ENCODE data around the gene CDH9.

CDH9 gene

GRCh38 chr5:26889815-26890214, 148.6 kb downstream of the CDH9 start:
- Histone ChIP-seq H3K79me2 (ENCODE audit: control insufficient read depth, insufficient read depth, low read length, poor library complexity) (no peaks in the 10 kb centered on the region), H2BK120ac (ENCODE audit: insufficient read depth, low read length, poor library complexity) (no peak overlapping the region), H2AK5ac (ENCODE audit: low read length) (no peak overlapping the region), H4K12ac (ENCODE audit: low read depth, low read length) (no peak overlapping the region), H3K27ac (ENCODE audit: low read depth, low read length) (no peak overlapping the region), H3K27me3 (ENCODE audit: insufficient read depth, low read length) (no peaks in the 10 kb centered on the region), H3K79me1 (ENCODE audit: low read length) (no peaks in the 10 kb centered on the region), H4K91ac (ENCODE audit: low read depth, low read length) (no peak overlapping the region), H3K36me3 (ENCODE audit: control insufficient read depth in 1 of 2, insufficient read depth in 2 of 2, low read length in 2 of 2) (no peaks in the 10 kb centered on the region), H2BK5ac (ENCODE audit: low read depth, low read length, poor library complexity) (no peak overlapping the region), H3K4me3 (ENCODE audit: low read depth, low read length) (no peak overlapping the region), H3K9ac (ENCODE audit: low read length) (no peak overlapping the region), H2BK12ac (ENCODE audit: low read length) (no peak overlapping the region), H3K4ac (ENCODE audit: low read depth, low read length) (no peak overlapping the region), H3K9me3 (ENCODE audit: insufficient read depth, low read depth, low read length) (no peaks in the 10 kb centered on the region), H3K18ac (ENCODE audit: low read length) (no peak overlapping the region), H3K4me1 (ENCODE audit: control insufficient read depth in 1 of 2, insufficient read depth in 2 of 2, low read length in 2 of 2) (no peaks in the 10 kb centered on the region), H3K4me2 (ENCODE audit: low read length) (no peak overlapping the region), H2AFZ (ENCODE audit: insufficient read depth, low read length, poor library complexity) (no peak overlapping the region), H4K8ac (ENCODE audit: low read depth, low read length) (no peak overlapping the region), H3K23ac (ENCODE audit: low read length) (no peak overlapping the region), H3K14ac (ENCODE audit: low read length) (no peak overlapping the region)
- no peak for DNase-seq
- no CpG with 5 or more reads among the region's 3 CpGs for WGBS (ENCODE audit: extremely low coverage, insufficient coverage, insufficient read length)

- Histone ChIP-seq H3K4ac (ENCODE audit: low read depth, low read length) (no peak overlapping the region), H3K18ac (ENCODE audit: low read length) (no peak overlapping the region), H4K91ac (ENCODE audit: low read depth, low read length) (no peak overlapping the region), H2BK120ac (ENCODE audit: insufficient read depth, low read length, poor library complexity) (no peak overlapping the region), H2BK12ac (ENCODE audit: low read length) (no peak overlapping the region), H3K9me3 (ENCODE audit: insufficient read depth, low read depth, low read length) (no peaks in the 10 kb centered on the region), H3K4me2 (ENCODE audit: low read length) (no peak overlapping the region), H3K14ac (ENCODE audit: low read length) (no peak overlapping the region), H3K23ac (ENCODE audit: low read length) (no peak overlapping the region), H2AK5ac (ENCODE audit: low read length) (no peak overlapping the region), H3K4me3 (ENCODE audit: low read depth, low read length) (no peak overlapping the region), H4K8ac (ENCODE audit: low read depth, low read length) (no peak overlapping the region), H3K36me3 (ENCODE audit: control insufficient read depth in 1 of 2, insufficient read depth in 2 of 2, low read length in 2 of 2) (no peaks in the 10 kb centered on the region), H3K79me1 (ENCODE audit: low read length) (no peaks in the 10 kb centered on the region), H4K12ac (ENCODE audit: low read depth, low read length) (no peak overlapping the region), H3K27ac (ENCODE audit: low read depth, low read length) (no peak overlapping the region), H3K9ac (ENCODE audit: low read length) (no peak overlapping the region), H3K27me3 (ENCODE audit: insufficient read depth, low read length) (no peaks in the 10 kb centered on the region), H2BK5ac (ENCODE audit: low read depth, low read length, poor library complexity) (no peak overlapping the region), H2AFZ (ENCODE audit: insufficient read depth, low read length, poor library complexity) (no peak overlapping the region), H3K4me1 (ENCODE audit: control insufficient read depth in 1 of 2, insufficient read depth in 2 of 2, low read length in 2 of 2) (no peaks in the 10 kb centered on the region), H3K79me2 (ENCODE audit: control insufficient read depth, insufficient read depth, low read length, poor library complexity) (no peaks in the 10 kb centered on the region)
- WGBS (ENCODE audit: extremely low coverage, insufficient coverage, insufficient read length), result no CpG with 5 or more reads among the region's 2 CpGs
- DNase-seq, result no peak
These were observed 153.9 kb downstream of the CDH9 start for GRCh38 chr5:26884481-26884880.

GRCh38 chr5:26883375-26883774, 155.0 kb downstream of the CDH9 start:
- Histone ChIP-seq H3K4me3 (ENCODE audit: low read depth, low read length) (no peak overlapping the region), H2BK12ac (ENCODE audit: low read length) (no peak overlapping the region), H3K4me1 (ENCODE audit: control insufficient read depth in 1 of 2, insufficient read depth in 2 of 2, low read length in 2 of 2) (no peaks in the 10 kb centered on the region), H4K12ac (ENCODE audit: low read depth, low read length) (no peak overlapping the region), H3K14ac (ENCODE audit: low read length) (no peak overlapping the region), H3K36me3 (ENCODE audit: control insufficient read depth in 1 of 2, insufficient read depth in 2 of 2, low read length in 2 of 2) (no peaks in the 10 kb centered on the region), H2BK5ac (ENCODE audit: low read depth, low read length, poor library complexity) (no peak overlapping the region), H3K9me3 (ENCODE audit: insufficient read depth, low read depth, low read length) (no peaks in the 10 kb centered on the region), H3K23ac (ENCODE audit: low read length) (no peak overlapping the region), H3K9ac (ENCODE audit: low read length) (no peak overlapping the region), H3K79me1 (ENCODE audit: low read length) (no peaks in the 10 kb centered on the region), H3K79me2 (ENCODE audit: control insufficient read depth, insufficient read depth, low read length, poor library complexity) (no peaks in the 10 kb centered on the region), H2BK120ac (ENCODE audit: insufficient read depth, low read length, poor library complexity) (no peak overlapping the region), H4K91ac (ENCODE audit: low read depth, low read length) (no peak overlapping the region), H3K4ac (ENCODE audit: low read depth, low read length) (no peak overlapping the region), H4K8ac (ENCODE audit: low read depth, low read length) (no peak overlapping the region), H3K4me2 (ENCODE audit: low read length) (no peak overlapping the region), H3K27me3 (ENCODE audit: insufficient read depth, low read length) (no peaks in the 10 kb centered on the region), H2AFZ (ENCODE audit: insufficient read depth, low read length, poor library complexity) (no peak overlapping the region), H2AK5ac (ENCODE audit: low read length) (no peak overlapping the region), H3K18ac (ENCODE audit: low read length) (no peak overlapping the region), H3K27ac (ENCODE audit: low read depth, low read length) (no peak overlapping the region)
- DNase-seq, result no peak
- WGBS (ENCODE audit: extremely low coverage, insufficient coverage, insufficient read length), result no CpG with 5 or more reads among the region's 5 CpGs

GRCh38 chr5:26881901-26882300, 156.5 kb downstream of the CDH9 start:
- Histone ChIP-seq H2BK12ac (ENCODE audit: low read length) (no peak overlapping the region), H2BK5ac (ENCODE audit: low read depth, low read length, poor library complexity) (no peak overlapping the region), H3K4ac (ENCODE audit: low read depth, low read length) (no peak overlapping the region), H3K23ac (ENCODE audit: low read length) (no peak overlapping the region), H3K27me3 (ENCODE audit: insufficient read depth, low read length) (no peaks in the 10 kb centered on the region), H3K4me3 (ENCODE audit: low read depth, low read length) (no peak overlapping the region), H3K9ac (ENCODE audit: low read length) (no peak overlapping the region), H3K14ac (ENCODE audit: low read length) (no peak overlapping the region), H3K36me3 (ENCODE audit: control insufficient read depth in 1 of 2, insufficient read depth in 2 of 2, low read length in 2 of 2) (no peaks in the 10 kb centered on the region), H3K4me2 (ENCODE audit: low read length) (no peak overlapping the region), H2AFZ (ENCODE audit: insufficient read depth, low read length, poor library complexity) (no peak overlapping the region), H2AK5ac (ENCODE audit: low read length) (no peak overlapping the region), H3K79me1 (ENCODE audit: low read length) (no peaks in the 10 kb centered on the region), H4K91ac (ENCODE audit: low read depth, low read length) (no peak overlapping the region), H3K18ac (ENCODE audit: low read length) (no peak overlapping the region), H3K9me3 (ENCODE audit: insufficient read depth, low read depth, low read length) (no peaks in the 10 kb centered on the region), H4K12ac (ENCODE audit: low read depth, low read length) (no peak overlapping the region), H2BK120ac (ENCODE audit: insufficient read depth, low read length, poor library complexity) (no peak overlapping the region), H4K8ac (ENCODE audit: low read depth, low read length) (no peak overlapping the region), H3K27ac (ENCODE audit: low read depth, low read length) (no peak overlapping the region), H3K4me1 (ENCODE audit: control insufficient read depth in 1 of 2, insufficient read depth in 2 of 2, low read length in 2 of 2) (no peaks in the 10 kb centered on the region), H3K79me2 (ENCODE audit: control insufficient read depth, insufficient read depth, low read length, poor library complexity) (no peaks in the 10 kb centered on the region)
- WGBS (ENCODE audit: extremely low coverage, insufficient coverage, insufficient read length), result no CpG with 5 or more reads among the region's 2 CpGs
- no peak for DNase-seq

All from trophoblast cell (in vitro differentiated cells and primary cell).